Measurements from ENCODE around the gene PHLDB3. TPM values are rescaled to one million over a fixed set of nuclear protein-coding genes. Genes with fewer than 3 reads are reported as not detected.
"Not testable (repeated sequence)": the region's sequence is repeated elsewhere in the genome, so short reads cannot be mapped to it uniquely, and the experiment has no call there.

Gene PHLDB3
- total RNA-seq, 1 experiment from 2014 or later, result 6.7 TPM

DNA sequence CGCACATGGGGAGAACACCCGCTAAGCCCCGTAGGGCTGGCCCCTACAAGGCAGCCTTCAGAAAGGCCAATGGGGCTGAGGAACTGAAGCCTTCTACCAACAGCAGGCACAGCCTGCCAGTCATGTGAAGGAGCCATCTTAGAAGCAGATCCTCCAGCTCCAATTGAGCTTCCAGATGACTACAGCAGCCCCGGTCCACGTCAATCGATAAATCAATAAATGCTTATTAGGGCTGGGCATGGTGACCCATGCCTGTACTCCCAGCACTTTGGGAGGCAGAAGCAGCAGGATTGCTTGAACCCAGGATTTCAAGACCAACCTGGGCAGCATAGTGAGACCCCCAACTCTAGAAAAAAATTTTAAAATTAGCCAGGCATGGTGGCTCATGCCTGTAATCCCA is 66.8 kb downstream of the PHLDB3 start:
- ChIA-PET POLR2A (no interaction called here), CTCF (no interaction called here)
- H3K4me1 ChIP-seq (ENCODE audit: control insufficient read depth, insufficient read depth, low read length), result peaks cover 3% of the 10 kb centered on the region
- no peaks in the 10 kb centered on the region for H3K27me3 ChIP-seq (ENCODE audit: control insufficient read depth, insufficient read depth, low read length)
- BruUV-seq (replicated peaks), result no TSS peak
- in situ Hi-C loops (cut with HindIII; ENCODE audit: low pct_unique_long_range_greater_than_20kb, low sequenced_read_pairs), result no loop called here
- H3K9me3 ChIP-seq (ENCODE audit: control insufficient read depth, insufficient read depth, low read depth, low read length), result no peaks in the 10 kb centered on the region
- no peaks in the 10 kb centered on the region for H3K36me3 ChIP-seq (ENCODE audit: control insufficient read depth, insufficient read depth, low read length)
- TF ChIP-seq, protein P1, sequence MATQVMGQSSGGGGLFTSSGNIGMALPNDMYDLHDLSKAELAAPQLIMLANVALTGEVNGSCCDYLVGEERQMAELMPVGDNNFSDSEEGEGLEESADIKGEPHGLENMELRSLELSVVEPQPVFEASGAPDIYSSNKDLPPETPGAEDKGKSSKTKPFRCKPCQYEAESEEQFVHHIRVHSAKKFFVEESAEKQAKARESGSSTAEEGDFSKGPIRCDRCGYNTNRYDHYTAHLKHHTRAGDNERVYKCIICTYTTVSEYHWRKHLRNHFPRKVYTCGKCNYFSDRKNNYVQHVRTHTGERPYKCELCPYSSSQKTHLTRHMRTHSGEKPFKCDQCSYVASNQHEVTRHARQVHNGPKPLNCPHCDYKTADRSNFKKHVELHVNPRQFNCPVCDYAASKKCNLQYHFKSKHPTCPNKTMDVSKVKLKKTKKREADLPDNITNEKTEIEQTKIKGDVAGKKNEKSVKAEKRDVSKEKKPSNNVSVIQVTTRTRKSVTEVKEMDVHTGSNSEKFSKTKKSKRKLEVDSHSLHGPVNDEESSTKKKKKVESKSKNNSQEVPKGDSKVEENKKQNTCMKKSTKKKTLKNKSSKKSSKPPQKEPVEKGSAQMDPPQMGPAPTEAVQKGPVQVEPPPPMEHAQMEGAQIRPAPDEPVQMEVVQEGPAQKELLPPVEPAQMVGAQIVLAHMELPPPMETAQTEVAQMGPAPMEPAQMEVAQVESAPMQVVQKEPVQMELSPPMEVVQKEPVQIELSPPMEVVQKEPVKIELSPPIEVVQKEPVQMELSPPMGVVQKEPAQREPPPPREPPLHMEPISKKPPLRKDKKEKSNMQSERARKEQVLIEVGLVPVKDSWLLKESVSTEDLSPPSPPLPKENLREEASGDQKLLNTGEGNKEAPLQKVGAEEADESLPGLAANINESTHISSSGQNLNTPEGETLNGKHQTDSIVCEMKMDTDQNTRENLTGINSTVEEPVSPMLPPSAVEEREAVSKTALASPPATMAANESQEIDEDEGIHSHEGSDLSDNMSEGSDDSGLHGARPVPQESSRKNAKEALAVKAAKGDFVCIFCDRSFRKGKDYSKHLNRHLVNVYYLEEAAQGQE (IDR thresholded peaks at IDR 0.05; ENCODE audit: insufficient read depth in 1 of 2, low read depth in 2 of 2, low read length in 1 of 2), result no peak
- TF ChIP-seq SIN3A (IDR thresholded peaks at IDR 0.05; ENCODE audit: borderline replicate concordance, insufficient read depth, low read depth, low read length) (no peak), TCF7L2 (IDR thresholded peaks at IDR 0.05; ENCODE audit: low read depth, low read length) (no peak)
- TF ChIP-seq, protein P2, sequence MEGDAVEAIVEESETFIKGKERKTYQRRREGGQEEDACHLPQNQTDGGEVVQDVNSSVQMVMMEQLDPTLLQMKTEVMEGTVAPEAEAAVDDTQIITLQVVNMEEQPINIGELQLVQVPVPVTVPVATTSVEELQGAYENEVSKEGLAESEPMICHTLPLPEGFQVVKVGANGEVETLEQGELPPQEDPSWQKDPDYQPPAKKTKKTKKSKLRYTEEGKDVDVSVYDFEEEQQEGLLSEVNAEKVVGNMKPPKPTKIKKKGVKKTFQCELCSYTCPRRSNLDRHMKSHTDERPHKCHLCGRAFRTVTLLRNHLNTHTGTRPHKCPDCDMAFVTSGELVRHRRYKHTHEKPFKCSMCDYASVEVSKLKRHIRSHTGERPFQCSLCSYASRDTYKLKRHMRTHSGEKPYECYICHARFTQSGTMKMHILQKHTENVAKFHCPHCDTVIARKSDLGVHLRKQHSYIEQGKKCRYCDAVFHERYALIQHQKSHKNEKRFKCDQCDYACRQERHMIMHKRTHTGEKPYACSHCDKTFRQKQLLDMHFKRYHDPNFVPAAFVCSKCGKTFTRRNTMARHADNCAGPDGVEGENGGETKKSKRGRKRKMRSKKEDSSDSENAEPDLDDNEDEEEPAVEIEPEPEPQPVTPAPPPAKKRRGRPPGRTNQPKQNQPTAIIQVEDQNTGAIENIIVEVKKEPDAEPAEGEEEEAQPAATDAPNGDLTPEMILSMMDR (IDR thresholded peaks at IDR 0.05), result no peak
- intact Hi-C loops (cut with micrococcal nuclease; ENCODE audit: unreplicated experiment), result no loop called here
- DNase-seq (ENCODE audit: low read depth, low spot score) (no peak), ATAC-seq (no peak)
- no peak overlapping the region for H3K27ac ChIP-seq (ENCODE audit: low read length)
- H3K4me3 ChIP-seq (ENCODE audit: low read depth in 2 of 2, low read length in 2 of 2), result no peak overlapping the region

DNA sequence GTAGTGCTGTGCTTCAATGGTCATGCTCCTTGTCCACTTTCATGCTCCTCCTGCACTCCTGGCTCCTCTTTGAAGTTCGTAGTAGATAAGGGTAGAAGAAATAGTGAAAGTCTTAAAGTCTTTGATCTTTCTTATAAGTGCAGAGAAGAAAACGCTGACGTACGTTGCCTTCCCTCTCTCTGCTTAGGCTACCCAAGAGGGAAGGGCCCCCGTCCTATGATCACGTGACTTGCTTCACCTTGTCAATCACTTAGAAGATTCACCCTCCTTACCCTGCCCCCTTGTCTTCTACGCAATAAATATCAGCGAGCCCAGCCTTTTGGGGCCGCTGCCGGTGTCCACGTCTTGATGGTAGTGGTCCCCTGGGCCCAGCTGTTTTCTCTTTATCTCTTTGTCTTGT is 67.3 kb downstream of the PHLDB3 start:
- H3K4me3 ChIP-seq (ENCODE audit: low read depth in 2 of 2, low read length in 2 of 2); H3K27ac ChIP-seq (ENCODE audit: low read length); intact Hi-C loops (cut with micrococcal nuclease; ENCODE audit: unreplicated experiment); H3K4me1 ChIP-seq (ENCODE audit: control insufficient read depth, insufficient read depth, low read length); DNase-seq (ENCODE audit: low read depth, low spot score); CTCF ChIA-PET; POLR2A ChIA-PET; BruUV-seq (replicated peaks); H3K36me3 ChIP-seq (ENCODE audit: control insufficient read depth, insufficient read depth, low read length); H3K27me3 ChIP-seq (ENCODE audit: control insufficient read depth, insufficient read depth, low read length); ATAC-seq; H3K9me3 ChIP-seq (ENCODE audit: control insufficient read depth, insufficient read depth, low read depth, low read length); in situ Hi-C loops (cut with HindIII; ENCODE audit: low pct_unique_long_range_greater_than_20kb, low sequenced_read_pairs): not testable (repeated sequence)

DNA sequence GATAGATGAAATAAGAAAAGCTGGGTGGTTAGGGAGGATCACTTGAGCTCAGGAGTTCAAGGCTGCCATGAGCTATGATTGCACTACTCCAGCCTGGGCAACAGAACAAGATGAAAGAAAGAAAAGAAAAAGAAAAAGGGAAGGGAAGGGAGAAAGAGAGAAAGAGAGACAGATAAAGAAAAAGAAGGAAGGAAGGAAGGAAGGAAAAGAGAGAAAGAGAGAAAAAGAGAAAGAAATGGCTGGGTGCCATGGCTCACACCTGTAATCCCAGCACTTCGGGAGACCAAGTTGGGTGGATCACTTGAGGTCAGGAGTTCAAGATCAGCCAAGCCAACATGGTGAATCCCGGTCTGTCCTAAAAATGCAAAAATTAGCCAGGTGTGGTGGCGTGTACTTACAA is 68.8 kb downstream of the PHLDB3 start:
- BruUV-seq (replicated peaks), result no TSS peak
- in situ Hi-C loops (cut with HindIII; ENCODE audit: low pct_unique_long_range_greater_than_20kb, low sequenced_read_pairs), result no loop called here
- Histone ChIP-seq H3K4me1 (ENCODE audit: control insufficient read depth, insufficient read depth, low read length) (peaks cover 3% of the 10 kb centered on the region), H3K4me3 (ENCODE audit: low read depth in 2 of 2, low read length in 2 of 2) (no peak overlapping the region), H3K9me3 (ENCODE audit: control insufficient read depth, insufficient read depth, low read depth, low read length) (no peaks in the 10 kb centered on the region), H3K27me3 (ENCODE audit: control insufficient read depth, insufficient read depth, low read length) (no peaks in the 10 kb centered on the region), H3K36me3 (ENCODE audit: control insufficient read depth, insufficient read depth, low read length) (no peaks in the 10 kb centered on the region), H3K27ac (ENCODE audit: low read length) (no peak overlapping the region)
- DNase-seq (ENCODE audit: low read depth, low spot score) (no peak), ATAC-seq (no peak)
- CTCF ChIA-PET, result interaction anchor here (1.0 kb wide), 1 partner anchor 85 kb away, joined by 4 read pairs; no protein-coding TSS in a partner anchor
- POLR2A ChIA-PET, result no interaction called here
- intact Hi-C loops (cut with micrococcal nuclease; ENCODE audit: unreplicated experiment), result no loop called here
- TF ChIP-seq TCF7L2 (IDR thresholded peaks at IDR 0.05; ENCODE audit: low read depth, low read length), result no peak
- TF ChIP-seq, protein P2 (IDR thresholded peaks at IDR 0.05), result no peak
- TF ChIP-seq POLR2AphosphoS5 (IDR thresholded peaks at IDR 0.05; ENCODE audit: low read depth, low read length), result no peak
- TF ChIP-seq SIN3A (IDR thresholded peaks at IDR 0.05; ENCODE audit: borderline replicate concordance, insufficient read depth, low read depth, low read length), result no peak
- TF ChIP-seq, protein P1 (IDR thresholded peaks at IDR 0.05; ENCODE audit: insufficient read depth in 1 of 2, low read depth in 2 of 2, low read length in 1 of 2), result no peak

Data from Panc1 (cell line).